NCI-H128 (cell line): ENCODE results near the gene USP37.

Experiments
- DNase-seq: peaks from one replicate; lab custom pipeline; 2025; ENCODE audit not compliant: unreplicated experiment; lab: John Stamatoyannopoulos, UW

USP37 gene

DNA sequence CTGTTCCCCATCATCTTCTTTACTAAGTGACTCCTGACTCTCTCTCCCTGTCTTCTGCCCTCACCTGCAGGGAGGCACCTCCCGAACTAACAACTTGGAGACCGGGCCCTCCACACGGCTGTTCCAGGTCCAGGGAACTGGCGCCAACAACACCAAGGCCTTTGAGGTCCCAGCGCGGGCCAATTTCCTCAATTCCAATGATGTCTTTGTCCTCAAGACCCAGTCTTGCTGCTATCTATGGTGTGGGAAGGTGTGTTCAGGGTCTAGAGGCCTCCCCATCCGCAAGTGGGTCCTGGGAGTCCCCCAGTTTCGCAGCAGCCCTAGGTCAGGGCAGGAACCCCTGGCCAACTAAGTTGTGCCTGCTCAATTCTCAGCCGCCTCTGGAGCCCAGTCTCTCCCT, 133.7 kb downstream of the USP37 start:
- DNase-seq = no peak

- no peak for DNase-seq
Measured at GRCh38 chr2:218432676-218433365, 135.3 kb downstream of the USP37 start.

DNA sequence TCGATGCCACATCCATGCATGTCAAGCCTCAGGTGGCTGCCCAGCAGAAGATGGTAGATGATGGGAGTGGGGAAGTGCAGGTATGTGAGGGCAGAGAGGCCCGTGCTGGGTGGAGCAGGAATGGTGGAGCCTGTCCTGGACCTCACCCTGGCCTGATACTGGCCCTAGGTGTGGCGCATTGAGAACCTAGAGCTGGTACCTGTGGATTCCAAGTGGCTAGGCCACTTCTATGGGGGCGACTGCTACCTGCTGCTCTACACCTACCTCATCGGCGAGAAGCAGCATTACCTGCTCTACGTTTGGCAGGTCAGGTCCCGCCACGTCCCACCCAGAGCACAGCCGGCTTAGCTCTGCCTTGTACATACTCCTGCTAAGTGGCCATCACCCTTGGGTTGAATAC, 136.3 kb downstream of the USP37 start:
- DNase-seq = no peak

DNA sequence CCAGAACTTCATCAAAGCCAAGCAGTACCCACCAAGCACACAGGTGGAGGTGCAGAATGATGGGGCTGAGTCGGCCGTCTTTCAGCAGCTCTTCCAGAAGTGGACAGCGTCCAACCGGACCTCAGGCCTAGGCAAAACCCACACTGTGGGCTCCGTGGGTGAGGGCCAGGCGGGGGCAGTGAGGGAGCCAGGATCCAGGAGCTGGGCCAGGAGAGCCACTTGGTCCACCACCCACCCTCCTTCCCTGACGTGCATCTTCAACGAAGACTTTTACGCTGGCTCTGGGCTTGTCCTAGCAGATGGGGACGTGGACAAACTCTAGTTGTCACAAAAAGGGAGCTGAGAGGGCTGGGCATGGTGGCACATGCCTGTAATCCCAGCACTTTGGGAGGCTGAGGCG, 137.4 kb downstream of the USP37 start:
- no peak for DNase-seq

DNA sequence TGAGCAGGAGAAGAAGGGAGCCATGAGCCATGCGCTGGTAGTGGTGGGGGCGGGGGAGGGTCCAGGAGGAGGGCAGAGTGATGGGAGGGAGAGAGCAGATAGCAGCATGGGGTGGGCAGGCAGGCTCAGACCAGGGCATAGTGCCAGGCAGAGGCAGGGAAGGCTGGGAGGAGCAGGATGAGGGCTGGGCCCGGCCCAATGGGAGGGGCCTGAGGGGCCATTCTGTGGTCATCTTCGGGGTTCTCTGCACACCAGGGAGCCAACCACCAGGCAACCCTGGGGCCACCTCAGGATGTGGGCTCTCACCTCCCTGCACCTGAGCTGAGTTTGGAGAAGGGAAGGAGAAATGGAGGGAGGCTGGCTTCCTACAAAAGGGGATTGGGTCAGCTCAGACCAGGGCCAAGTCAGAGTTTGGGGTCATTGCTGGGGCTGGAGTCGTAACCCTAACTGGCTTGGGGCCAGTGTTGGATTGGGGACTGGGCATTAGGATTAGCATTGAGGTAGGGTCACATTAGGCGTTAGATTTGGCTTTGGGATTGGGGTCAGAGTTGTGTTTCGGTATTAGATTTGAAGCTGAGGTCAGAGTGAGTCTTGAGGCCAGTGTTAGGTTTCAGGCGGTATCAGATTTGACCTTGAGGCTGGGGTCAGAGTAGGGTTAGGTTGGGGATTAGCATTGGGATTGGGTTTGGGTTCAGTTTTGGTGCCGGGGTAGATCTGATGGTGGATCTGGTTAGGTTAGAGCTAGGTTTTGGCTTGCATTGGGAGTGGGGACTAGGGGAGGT, 138.0 kb downstream of the USP37 start:
- DNase-seq = no peak

DNA sequence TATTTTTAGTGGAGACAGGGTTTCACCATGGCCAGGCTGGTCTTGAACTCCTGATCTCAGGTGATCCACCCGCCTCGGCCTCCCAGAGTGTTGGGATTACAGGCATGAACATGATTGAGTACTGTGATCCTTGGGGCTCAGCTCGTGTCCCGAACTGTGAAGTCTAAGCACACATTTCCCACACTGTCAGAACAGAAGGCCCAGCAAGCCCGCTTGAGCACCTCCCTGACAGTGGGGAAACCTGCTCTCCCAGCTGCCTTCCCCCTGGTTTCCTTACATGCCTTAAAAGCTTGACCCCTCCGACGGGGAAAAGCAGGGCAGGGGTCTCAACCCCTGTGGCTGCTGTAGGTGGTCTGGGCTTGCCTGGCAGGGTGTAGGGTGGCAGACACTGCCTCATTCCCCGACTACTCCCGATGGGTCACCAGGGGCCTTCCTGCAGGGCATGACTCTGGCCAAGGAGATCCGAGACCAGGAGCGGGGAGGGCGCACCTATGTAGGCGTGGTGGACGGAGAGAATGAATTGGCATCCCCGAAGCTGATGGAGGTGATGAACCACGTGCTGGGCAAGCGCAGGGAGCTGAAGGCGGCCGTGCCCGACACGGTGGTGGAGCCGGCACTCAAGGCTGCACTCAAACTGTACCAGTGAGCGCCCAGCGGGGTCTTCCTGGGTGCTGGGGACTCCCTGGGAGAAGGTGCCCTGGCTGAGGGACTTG, 139.1 kb downstream of the USP37 start:
- no peak for DNase-seq

DNA sequence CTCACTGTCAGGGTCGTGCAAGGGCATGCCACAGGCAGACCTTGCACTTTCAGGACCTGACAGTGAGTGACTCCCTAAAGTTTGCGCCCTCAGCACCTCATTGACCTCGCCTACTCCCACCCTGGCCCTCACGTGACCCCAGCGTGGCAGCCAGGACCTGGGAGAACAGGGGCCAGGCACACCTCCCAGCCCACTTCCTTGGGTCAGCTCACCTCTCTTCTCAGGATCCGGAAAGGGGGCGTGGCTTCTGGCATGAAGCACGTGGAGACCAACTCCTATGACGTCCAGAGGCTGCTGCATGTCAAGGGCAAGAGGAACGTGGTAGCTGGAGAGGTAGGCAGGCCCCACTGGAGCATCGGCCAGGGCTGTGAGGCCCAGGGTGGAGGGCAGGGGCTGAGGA, 140.4 kb downstream of the USP37 start:
- DNase-seq = no peak

- no peak for DNase-seq
Measured at GRCh38 chr2:218425531-218425930, 142.6 kb downstream of the USP37 start.

DNA sequence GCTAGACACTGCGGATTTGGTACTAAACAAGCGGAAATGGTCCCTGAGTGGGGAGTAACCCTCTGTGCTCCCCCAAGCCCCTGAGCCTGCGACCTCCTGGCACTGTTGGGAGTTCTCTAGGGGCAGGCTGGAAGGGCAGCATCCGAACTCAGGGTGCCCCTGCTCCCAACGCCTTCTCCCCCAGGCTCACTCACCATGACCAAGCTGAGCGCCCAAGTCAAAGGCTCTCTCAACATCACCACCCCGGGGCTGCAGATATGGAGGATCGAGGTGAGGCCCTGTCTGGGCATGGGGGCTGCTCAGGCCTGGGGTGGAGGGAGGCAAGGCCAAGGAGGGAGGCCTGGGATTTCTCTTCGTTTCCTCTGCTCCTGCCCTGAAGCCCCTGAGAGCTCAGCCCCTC, 144.6 kb downstream of the USP37 start:
- no peak for DNase-seq

DNA sequence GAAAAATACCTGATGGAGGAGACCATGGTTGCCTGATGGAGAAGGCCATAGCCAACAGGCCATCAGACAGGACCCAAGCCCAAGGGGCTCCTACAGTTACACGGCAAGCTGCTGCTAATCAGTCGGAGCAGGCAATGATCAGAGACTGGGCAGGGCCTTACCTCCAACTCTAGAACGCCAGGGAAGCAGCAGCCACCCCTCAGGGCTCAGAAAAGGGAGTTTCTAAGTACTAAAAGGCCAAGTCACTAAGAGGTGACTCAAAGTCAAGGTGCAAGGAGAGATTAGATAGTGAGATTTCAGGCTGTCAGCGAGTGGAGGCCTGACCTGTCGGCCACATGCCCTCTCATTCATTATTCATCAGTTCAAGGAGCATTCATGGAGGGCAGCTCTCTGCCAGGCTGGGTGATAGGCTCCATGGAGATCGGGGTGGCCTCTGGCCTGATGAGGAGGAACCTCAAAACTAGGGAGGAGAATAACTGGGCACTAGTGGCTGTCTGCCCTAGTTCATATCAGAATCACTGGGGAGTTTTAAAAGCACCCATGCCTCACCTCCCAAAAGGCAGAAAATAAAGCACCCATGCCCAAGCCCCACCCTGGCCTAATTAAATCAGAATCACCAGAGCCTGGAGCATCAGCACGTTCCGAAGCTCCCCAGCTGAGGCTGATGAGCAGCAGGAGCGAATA, 145.6 kb downstream of the USP37 start:
- no peak for DNase-seq

GRCh38 chr2:218421027-218421426, 147.1 kb downstream of the USP37 start:
- DNase-seq = no peak

DNA sequence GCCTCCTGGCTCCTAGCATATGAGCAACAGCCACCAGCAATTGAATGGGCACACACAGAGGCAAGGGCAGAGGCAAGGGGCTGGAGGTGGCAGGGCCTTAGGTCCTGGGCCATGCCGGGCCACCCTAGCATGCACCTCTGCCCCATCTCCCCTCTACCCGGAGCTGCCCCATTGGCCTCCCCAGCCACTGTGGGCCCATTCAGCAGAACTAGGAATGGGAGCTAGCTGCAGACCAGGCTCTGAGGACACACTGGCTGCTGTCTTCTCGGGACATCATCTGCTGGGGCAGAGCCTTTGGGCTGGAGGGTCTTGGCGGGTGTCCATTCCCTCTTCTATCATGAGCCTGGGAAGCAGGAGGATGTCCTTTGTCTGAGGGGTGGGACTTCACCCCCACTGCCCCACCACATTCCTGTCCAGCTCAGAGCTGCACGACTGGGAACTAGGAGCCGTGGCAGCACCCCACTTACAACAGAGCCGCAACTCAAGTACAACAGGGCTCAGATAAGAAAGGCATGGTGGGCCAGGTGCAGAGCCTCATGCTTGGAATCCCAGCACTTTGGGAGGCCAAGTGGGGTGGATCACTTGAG, 148.4 kb downstream of the USP37 start:
- no peak for DNase-seq

- no peak for DNase-seq
Measured at GRCh38 chr2:218418717-218419458, 149.3 kb downstream of the USP37 start, which contains the start of gene VIL1. Gene VIL1 (plus strand): TSS chr2:218419123. CDS start chr2:218423779, 4,656 bp downstream.

DNA sequence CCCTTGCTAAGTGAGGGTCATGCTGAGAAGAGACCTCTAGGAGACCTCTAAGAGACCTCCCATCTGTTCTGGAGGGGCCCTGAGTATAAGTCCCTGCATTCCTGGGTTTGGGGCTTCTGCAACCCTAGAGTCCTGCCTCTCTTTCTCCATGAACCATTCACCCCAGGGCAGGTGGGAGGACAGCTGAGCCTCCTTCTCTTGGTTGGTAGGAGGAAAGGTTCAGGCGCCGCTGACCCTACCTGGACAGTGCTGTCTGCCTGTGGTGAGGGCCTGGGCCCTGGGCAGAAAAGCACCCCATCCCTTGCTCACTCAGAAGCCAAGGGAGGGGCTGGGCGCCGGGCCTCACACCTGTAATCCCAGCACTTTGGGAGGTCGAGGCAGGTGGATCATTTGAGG, 149.8 kb downstream of the USP37 start:
- no peak for DNase-seq

- DNase-seq = no peak
Measured at GRCh38 chr2:218407717-218408116, 160.4 kb downstream of the USP37 start.

- DNase-seq = no peak
Measured at GRCh38 chr2:218406949-218407618, 161.1 kb downstream of the USP37 start.

DNA sequence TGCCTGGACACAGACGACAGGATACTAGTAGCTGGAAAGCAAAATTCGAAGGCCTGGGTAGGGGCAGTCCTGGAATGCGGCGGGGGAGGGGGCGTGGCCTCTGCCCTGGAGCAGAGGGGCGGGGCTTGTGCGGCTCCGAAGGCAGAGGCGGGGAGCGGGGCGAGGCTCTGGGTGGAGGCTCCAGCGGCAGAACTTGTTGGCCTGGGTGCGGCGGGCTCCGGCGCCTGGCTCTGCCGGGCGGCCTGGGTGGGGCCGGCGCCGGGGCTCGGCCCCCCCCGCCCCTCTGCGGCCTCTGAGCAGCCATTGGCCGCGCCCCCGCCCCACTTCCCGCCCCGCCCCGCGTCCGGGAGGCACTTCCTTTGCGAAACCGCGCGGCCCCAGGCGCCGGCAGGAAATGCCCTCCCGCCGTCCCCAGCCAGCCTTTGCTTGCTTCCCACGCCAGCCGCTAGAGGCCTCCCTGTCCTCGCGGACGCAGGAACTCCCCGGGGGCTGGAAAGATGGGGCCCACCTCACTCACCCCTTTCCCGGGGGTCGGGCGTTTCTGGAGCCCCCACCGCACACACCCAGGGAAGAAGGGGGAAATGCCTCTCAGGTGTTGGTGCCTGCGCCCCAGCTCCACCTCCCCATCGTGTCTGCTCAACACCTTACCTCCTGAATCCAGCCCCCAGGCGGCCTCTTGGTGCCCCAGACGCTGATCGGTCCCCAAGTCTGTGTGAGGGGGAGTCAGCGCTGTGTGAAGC, 161.8 kb downstream of the USP37 start:
- peak; percentile 67 for DNase-seq

DNA sequence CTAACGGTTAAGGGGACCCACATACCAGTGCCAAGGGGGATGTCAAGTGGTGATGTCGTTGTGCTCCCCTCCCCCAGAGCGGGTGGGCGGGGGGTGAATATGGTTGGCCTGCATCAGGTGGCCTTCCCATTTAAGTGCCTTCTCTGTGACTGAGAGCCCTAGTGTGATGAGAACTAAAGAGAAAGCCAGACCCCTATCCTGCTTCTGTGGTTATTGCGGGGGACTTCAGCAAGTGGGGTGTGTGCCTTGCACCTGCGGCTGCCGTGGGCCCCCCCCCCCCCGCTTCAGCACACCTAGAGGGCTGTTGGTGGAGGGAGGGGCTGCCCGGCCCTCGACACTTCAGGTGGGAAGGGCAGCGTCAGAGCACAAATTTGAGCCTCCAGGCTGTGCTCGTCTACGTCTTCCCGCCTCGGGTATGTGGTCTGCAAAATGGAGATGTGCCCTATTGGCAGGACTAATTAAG, 162.4 kb downstream of the USP37 start:
- DNase-seq = no peak
